H1 (cell line): Measurements from ENCODE around the gene PRXL2B. TPM values are rescaled to one million over a fixed set of nuclear protein-coding genes. Genes with fewer than 3 reads are reported as not detected.

Experiments used
- CTCF ChIA-PET: fragments of 300-600 bp; sonication (Branson Sonifier 250); formaldehyde crosslinking; loops from one replicate; lab custom pipeline; 2021; ENCODE audit not compliant: partially characterized antibody; lab: Charles Lee
- POLR2A ChIA-PET: fragments of 300-600 bp; sonication (Branson Sonifier 250); formaldehyde crosslinking; loops from one replicate; lab custom pipeline; 2021; ENCODE audit warnings: inconsistent platforms; ENCODE audit not compliant: partially characterized antibody; lab: Charles Lee
- DNase-seq, 2 experiments: peaks; one replicate each; pipeline versions ENCODE4 v3.0.0 to v3.0.0-alpha.2; 2010 to 2022; ENCODE audit warnings: low spot score in 2 of 2, low read depth in 1 of 2, mixed read lengths in 1 of 2
- FAIRE-seq: peaks from 2 replicates; lab custom pipeline; 2011; peaks lifted over from hg19 to GRCh38; lab: Jason Lieb, UNC
- H2AFZ ChIP-seq: 2 replicates; pipeline ENCODE4 v1.8.1; 2012; ENCODE audit warnings: low read length, inconsistent platforms
- H2AK5ac ChIP-seq: 2 replicates; pipeline ENCODE4 v1.6.1; 2013; ENCODE audit warnings: low read depth, low read length
- H2BK120ac ChIP-seq: replicated peaks from 2 replicates; pipeline ENCODE3; 2013; ENCODE audit warnings: low read depth, low read length, inconsistent platforms
- H2BK12ac ChIP-seq: 2 replicates; pipeline ENCODE4 v1.6.1; 2013; ENCODE audit warnings: low read depth, low read length
- H2BK15ac ChIP-seq: 2 replicates; pipeline ENCODE4 v1.6.1; 2013; ENCODE audit warnings: low read length
- H2BK20ac ChIP-seq: 2 replicates; pipeline ENCODE4 v1.6.1; 2013; ENCODE audit warnings: low read length
- H2BK5ac ChIP-seq: 2 replicates; pipeline ENCODE4 v1.6.1; 2013; ENCODE audit warnings: low read depth, low read length
- H3K14ac ChIP-seq: 2 replicates; pipeline ENCODE4 v1.6.1; 2013; ENCODE audit warnings: inconsistent platforms; ENCODE audit not compliant: insufficient read length
- H3K18ac ChIP-seq: 2 replicates; pipeline ENCODE4 v1.6.1; 2013; ENCODE audit warnings: low read length; ENCODE audit errors: extremely low read depth
- H3K23ac ChIP-seq: 2 replicates; pipeline ENCODE4 v1.6.1; 2013; ENCODE audit warnings: inconsistent platforms; ENCODE audit not compliant: insufficient read length
- H3K23me2 ChIP-seq: 2 replicates; pipeline ENCODE4 v1.6.1; 2013; ENCODE audit warnings: low read depth, low read length
- H3K27ac ChIP-seq: 2 replicates; pipeline ENCODE4 v1.6.1; 2011; ENCODE audit warnings: low read depth, low read length, inconsistent platforms
- H3K27me3 ChIP-seq, 4 experiments: replicated peaks in 1 of 4; 1 replicate in 1 of 4; 2 replicates in 3 of 4; pipeline versions ENCODE4 v1.6.1 to v1.8.1; 2011 to 2013; ENCODE audit warnings: low read length in 3 of 4, mild to moderate bottlenecking in 3 of 4, inconsistent platforms in 2 of 4, mixed read lengths in 2 of 4, moderate library complexity in 1 of 4; ENCODE audit not compliant: control insufficient read depth in 3 of 4, insufficient read depth in 3 of 4; ENCODE audit errors: extremely low read depth in 1 of 4
- H3K36me3 ChIP-seq, 4 experiments: 2 replicates each; pipeline versions ENCODE4 v1.6.1 to v1.8.1; 2011 to 2013; ENCODE audit warnings: mild to moderate bottlenecking in 4 of 4, low read length in 3 of 4, moderate library complexity in 2 of 4, control low read depth in 1 of 4, inconsistent platforms in 1 of 4; ENCODE audit not compliant: insufficient read depth in 4 of 4, control insufficient read depth in 2 of 4
- H3K4ac ChIP-seq: replicated peaks from 2 replicates; pipeline ENCODE3; 2013; ENCODE audit warnings: low read length, low read depth, mixed read lengths, inconsistent platforms; ENCODE audit not compliant: insufficient read length
- H3K4me1 ChIP-seq, 4 experiments: replicated peaks in 1 of 4; 1 replicate in 1 of 4; 2 replicates in 3 of 4; pipeline versions ENCODE4 v1.6.1 to v1.8.1; 2011 to 2013; ENCODE audit warnings: low read length in 3 of 4, inconsistent platforms in 2 of 4, mixed read lengths in 1 of 4; ENCODE audit not compliant: insufficient read depth in 4 of 4, control insufficient read depth in 3 of 4
- H3K4me2 ChIP-seq, 2 experiments: 2 replicates each; pipeline versions ENCODE4 v1.6.1 to v1.8.1; 2011 to 2013; ENCODE audit warnings: low read depth in 2 of 2, low read length in 2 of 2, control low read depth in 1 of 2, inconsistent platforms in 1 of 2, mild to moderate bottlenecking in 1 of 2; ENCODE audit not compliant: insufficient read depth in 1 of 2
- H3K4me3 ChIP-seq, 4 experiments: fragments of 200-600, 300-600 bp in 1 of 4; sonication (generic), shearing (Covaris generic), sonication (Bioruptor Twin) in 1 of 4; 2 replicates each; pipeline versions ENCODE4 v1.5.1 to v1.8.1; 2011 to 2016; ENCODE audit warnings: low read length in 4 of 4, low read depth in 3 of 4, control low read depth in 2 of 4, inconsistent platforms in 2 of 4, mild to moderate bottlenecking in 2 of 4, mixed read lengths in 1 of 4, moderate library complexity in 1 of 4; ENCODE audit not compliant: insufficient read depth in 2 of 4; ENCODE audit errors: extremely low read depth in 1 of 4
- H3K56ac ChIP-seq: replicated peaks from 2 replicates; pipeline ENCODE3; 2013; ENCODE audit warnings: low read depth, mild to moderate bottlenecking, mixed read lengths, low read length, inconsistent platforms; ENCODE audit not compliant: insufficient read length
- H3K79me1 ChIP-seq: 2 replicates; pipeline ENCODE4 v1.6.1; 2013; ENCODE audit warnings: low read depth, low read length, control low read depth
- H3K79me2 ChIP-seq, 2 experiments: 2 replicates each; pipeline versions ENCODE4 v1.6.1 to v1.8.1; 2012 to 2013; ENCODE audit warnings: low read length in 2 of 2, mild to moderate bottlenecking in 2 of 2, inconsistent platforms in 1 of 2; ENCODE audit not compliant: insufficient read depth in 2 of 2, control insufficient read depth in 1 of 2
- H3K9ac ChIP-seq, 4 experiments: replicated peaks in 1 of 4; 1 replicate in 1 of 4; 2 replicates in 3 of 4; pipeline versions ENCODE4 v1.6.1 to v1.8.1; 2011 to 2013; ENCODE audit warnings: low read depth in 3 of 4, low read length in 3 of 4, control low read depth in 2 of 4, mild to moderate bottlenecking in 2 of 4, moderate library complexity in 2 of 4, inconsistent platforms in 1 of 4; ENCODE audit errors: extremely low read depth in 1 of 4
- H3K9me3 ChIP-seq, 2 experiments: 2 replicates each; pipeline versions ENCODE4 v1.6.1 to v1.8.1; 2012 to 2013; ENCODE audit warnings: mild to moderate bottlenecking in 2 of 2, moderate library complexity in 2 of 2, control low read depth in 1 of 2, inconsistent platforms in 1 of 2, low read depth in 1 of 2, low read length in 1 of 2, mixed read lengths in 1 of 2; ENCODE audit not compliant: insufficient read depth in 2 of 2
- H4K20me1 ChIP-seq, 2 experiments: replicated peaks in 1 of 2; 2 replicates each; pipeline versions ENCODE3 to v1.8.1; 2011 to 2013; ENCODE audit warnings: inconsistent platforms in 2 of 2, low read length in 2 of 2, mild to moderate bottlenecking in 1 of 2; ENCODE audit not compliant: insufficient read depth in 2 of 2, control insufficient read depth in 1 of 2
- H4K5ac ChIP-seq: 2 replicates; pipeline ENCODE4 v1.6.1; 2013; ENCODE audit warnings: low read length, low read depth, mixed read lengths, inconsistent platforms; ENCODE audit not compliant: insufficient read length
- H4K8ac ChIP-seq: 2 replicates; pipeline ENCODE4 v1.8.0; 2013; ENCODE audit warnings: mild to moderate bottlenecking, moderate library complexity, low read length, inconsistent platforms; ENCODE audit not compliant: insufficient read depth; ENCODE audit errors: extremely low read depth
- H4K91ac ChIP-seq: replicated peaks from 2 replicates; pipeline ENCODE3; 2013; ENCODE audit warnings: low read length, mixed read lengths, inconsistent platforms; ENCODE audit not compliant: insufficient read length
- CBX8 ChIP-seq: fragments of 300-800, 300-1000 bp; sonication (generic); IDR thresholded peaks from 2 replicates; pipeline ENCODE4 v1.7.1; 2016; ENCODE audit warnings: low read depth, low read length, borderline replicate concordance
- EGR1 ChIP-seq: IDR thresholded peaks from 2 replicates; pipeline ENCODE4 v1.6.1; 2011; ENCODE audit warnings: low read depth, low read length, borderline replicate concordance
- EP300 ChIP-seq, 2 experiments: IDR thresholded peaks; 1 replicate in 1 of 2; 2 replicates in 1 of 2; pipeline ENCODE4 v1.6.1; 2011 to 2012; ENCODE audit warnings: low read depth in 2 of 2, low read length in 2 of 2, mild to moderate bottlenecking in 2 of 2, borderline replicate concordance in 1 of 2, inconsistent platforms in 1 of 2, moderate library complexity in 1 of 2
- FOSL1 ChIP-seq: IDR thresholded peaks from 2 replicates; pipeline ENCODE4 v1.6.1; 2011; ENCODE audit warnings: mild to moderate bottlenecking, low read depth, low read length, moderate library complexity; ENCODE audit not compliant: insufficient read depth
- GTF2F1 ChIP-seq: IDR thresholded peaks from 2 replicates; pipeline ENCODE4 v1.6.1; 2012; ENCODE audit warnings: low read depth, low read length, improper control_type of control experiment, borderline replicate concordance
- KDM4A ChIP-seq: IDR thresholded peaks from one replicate; pipeline ENCODE4 v1.7.1; 2012; ENCODE audit warnings: low read depth, mild to moderate bottlenecking, moderate library complexity, low read length, inconsistent platforms; ENCODE audit not compliant: severe bottlenecking
- MAX ChIP-seq: IDR thresholded peaks from 2 replicates; pipeline ENCODE4 v1.6.1; 2012; ENCODE audit warnings: inconsistent platforms
- POU5F1 ChIP-seq: IDR thresholded peaks from 2 replicates; pipeline ENCODE4 v1.6.1; 2011; ENCODE audit warnings: low read depth, mild to moderate bottlenecking, low read length, moderate library complexity
- SIRT6 ChIP-seq: IDR thresholded peaks from one replicate; pipeline ENCODE4 v1.7.1; 2012; ENCODE audit warnings: low read length, inconsistent platforms
- WGBS, 2 experiments: shearing (Covaris generic) in 1 of 2; methylation state at CpG; one replicate each; pipeline versions ENCODE4 v1.1.6 to v1.1.7; 2013 to 2015; ENCODE audit warnings: low lambda C conversion rate in 2 of 2, mixed read lengths in 2 of 2, inconsistent platforms in 1 of 2, low coverage in 1 of 2, missing lambda C conversion rate in 1 of 2; ENCODE audit not compliant: insufficient replicate concordance in 2 of 2, insufficient coverage in 1 of 2, insufficient read length in 1 of 2; ENCODE audit errors: extremely low coverage in 1 of 2, missing lambda C conversion rate in 1 of 2; 5-methylcytosine and 5-hydroxymethylcytosine counted together
- polyA plus RNA-seq, 7 experiments: library from polyadenylated mRNA; depleted of rRNA in 3 of 7; stranded (reverse) in 5 of 7; unstranded in 2 of 7; fragments of >200 nt in 5 of 7; fragments of 200-250 nt in 2 of 7; gene quantifications; 1 replicate in 5 of 7; 2 replicates in 1 of 7; 4 replicates in 1 of 7; pipeline versions ENCODE4 v1.2.1 to v1.2.3, GENCODE V29; 2011 to 2013; ENCODE audit warnings: missing spikeins in 2 of 7, mixed read lengths in 2 of 7
- total RNA-seq: library from RNA; stranded (reverse); fragmentation: NEBNext Ultra II Directional; extraction: Animal tissue kit (Norgen Biotek cat#: 25700); gene quantifications from 2 replicates; pipeline ENCODE4 v1.2.1, GENCODE V29; 2021

Gene PRXL2B
- total and polyA plus RNA-seq, 2 of the 8 experiments (the other 6 are each of a cell fraction or from before 2014, with no cell fraction given), result 35.3 to 46.0 TPM

- H3K4me2 ChIP-seq, result no peak overlapping the region
- H2BK20ac ChIP-seq, result no peak overlapping the region
- no peak overlapping the region for H2AK5ac ChIP-seq
- no peaks in the 10 kb centered on the region for H3K36me3 ChIP-seq
- 92% methylated on average over 14 of the region's 17 CpGs; no CpG with 5 or more reads in 1 of the 2 experiments for WGBS, 2 experiments
- no peak overlapping the region for H2BK5ac ChIP-seq
- no peaks in the 10 kb centered on the region for H3K23me2 ChIP-seq
- H3K14ac ChIP-seq, result no peak overlapping the region
- H3K4ac ChIP-seq, result no peak overlapping the region
- no peaks in the 10 kb centered on the region for H4K20me1 ChIP-seq
- no peak overlapping the region for H2BK12ac ChIP-seq
- no peaks in the 10 kb centered on the region for H3K79me1 ChIP-seq
- POLR2A ChIA-PET, result no interaction called here
- no peak overlapping the region for H3K9ac ChIP-seq
- no peak overlapping the region for H2BK120ac ChIP-seq
- no peak overlapping the region for H3K56ac ChIP-seq
- CTCF ChIA-PET, result no interaction called here
- DNase-seq (no peak), FAIRE-seq (no peak)
- H3K27me3 ChIP-seq, result no peaks in the 10 kb centered on the region
- peaks cover 0 to 5% (median 0%) of the 10 kb centered on the region in 4 experiments; a peak in 1 of 7 replicates for H3K4me1 ChIP-seq
- no peak overlapping the region for H3K4me3 ChIP-seq
- no peak overlapping the region for H3K18ac ChIP-seq
- no peak overlapping the region for H4K5ac ChIP-seq
- H3K27ac ChIP-seq, result no peak overlapping the region
- no peak overlapping the region for H4K8ac ChIP-seq
- no peak overlapping the region for H2BK15ac ChIP-seq
- H3K23ac ChIP-seq, result no peak overlapping the region
- no peaks in the 10 kb centered on the region for H3K79me2 ChIP-seq
- TF ChIP-seq EGR1, result no peak
- TF ChIP-seq MAX, result no peak
- TF ChIP-seq GTF2F1, result no peak
- no peak for TF ChIP-seq CBX8
- TF ChIP-seq EP300 (IDR thresholded peaks at IDR 0.05; ENCODE audit: borderline replicate concordance in 1 of 2, low read depth in 2 of 2, low read length in 2 of 2), result no peak
- no peak for TF ChIP-seq SIRT6
- no peak for TF ChIP-seq POU5F1
- no peak for TF ChIP-seq KDM4A
- no peak for TF ChIP-seq FOSL1
- TF ChIP-seq, all 59 proteins: peak for 0
- Histone ChIP-seq H2AFZ (no peak overlapping the region), H4K91ac (no peak overlapping the region), H3K9me3 (peaks cover 5 to 8% of the 10 kb centered on the region in 2 experiments)
Measured at GRCh38 chr1:2569060-2569459, 17.5 kb upstream of the PRXL2B start.
